HG03064 (cell line): ENCODE results near the gene NRG2.

ENCODE experiments used
- ATAC-seq: cut with Tn5 transposase; IDR thresholded peaks from one replicate; pipeline ENCODE4 v1.9.1; 2021; ENCODE audit warnings: low read depth; ENCODE audit not compliant: unreplicated experiment

NRG2 gene

GRCh38 chr5:140013536-140013935, 29.6 kb downstream of the NRG2 start:
- no peak for ATAC-seq

- no peak for ATAC-seq
Measured at GRCh38 chr5:140012443-140012842, 30.7 kb downstream of the NRG2 start.

- no peak for ATAC-seq
Measured at GRCh38 chr5:140011297-140011802, 31.7 kb downstream of the NRG2 start.

GRCh38 chr5:140010798-140011197, 32.3 kb downstream of the NRG2 start:
- no peak for ATAC-seq

GRCh38 chr5:140007311-140007710, 35.8 kb downstream of the NRG2 start:
- no peak for ATAC-seq

- ATAC-seq = peak; percentile 93
Measured at GRCh38 chr5:140005145-140005591, 37.9 kb downstream of the NRG2 start.

- ATAC-seq = no peak
Measured at GRCh38 chr5:140004174-140004573, 38.9 kb downstream of the NRG2 start.

GRCh38 chr5:140003519-140003918, 39.6 kb downstream of the NRG2 start:
- no peak for ATAC-seq

GRCh38 chr5:140000332-140000731, 42.8 kb downstream of the NRG2 start:
- no peak for ATAC-seq

GRCh38 chr5:139998837-139999236, 44.3 kb downstream of the NRG2 start:
- no peak for ATAC-seq

GRCh38 chr5:139997276-139997675, 45.8 kb downstream of the NRG2 start:
- ATAC-seq = no peak

- ATAC-seq = no peak
Measured at GRCh38 chr5:139995929-139996328, 47.2 kb downstream of the NRG2 start.

GRCh38 chr5:139994234-139994633, 48.9 kb downstream of the NRG2 start:
- no peak for ATAC-seq

- no peak for ATAC-seq
Measured at GRCh38 chr5:139985733-139986132, 57.4 kb downstream of the NRG2 start.

GRCh38 chr5:139985290-139985689, 57.8 kb downstream of the NRG2 start:
- ATAC-seq = no peak

- ATAC-seq = no peak
Measured at GRCh38 chr5:139984816-139985215, 58.3 kb downstream of the NRG2 start.

GRCh38 chr5:139982975-139983240, 60.2 kb downstream of the NRG2 start:
- ATAC-seq = no peak

GRCh38 chr5:139982157-139982974, 60.7 kb downstream of the NRG2 start:
- ATAC-seq = no peak

GRCh38 chr5:139980765-139981164, 62.3 kb downstream of the NRG2 start:
- ATAC-seq = no peak

- no peak for ATAC-seq
Measured at GRCh38 chr5:139979943-139980342, 63.2 kb downstream of the NRG2 start.

GRCh38 chr5:139979518-139979917, 63.6 kb downstream of the NRG2 start:
- ATAC-seq = no peak

GRCh38 chr5:139976703-139977102, 66.4 kb downstream of the NRG2 start:
- no peak for ATAC-seq

GRCh38 chr5:139975942-139976341, 67.2 kb downstream of the NRG2 start:
- ATAC-seq = no peak
